GM18873 (cell line): ENCODE measurements around the gene APOA1.

Source experiments
- ATAC-seq: cut with Tn5 transposase; IDR thresholded peaks from one replicate; pipeline ENCODE4 v1.9.1; 2021; ENCODE audit warnings: mild to moderate bottlenecking, moderate library complexity, moderate number of reproducible peaks; ENCODE audit not compliant: unreplicated experiment, low FRiP score

The APOA1 gene

GRCh38 chr11:116860303-116860702 is 22.9 kb upstream of the APOA1 start:
- ATAC-seq, result no peak

- no peak for ATAC-seq
Measured at GRCh38 chr11:116859175-116859574, 21.8 kb upstream of the APOA1 start.

GRCh38 chr11:116857936-116858335 is 20.5 kb upstream of the APOA1 start:
- ATAC-seq, result no peak

- ATAC-seq, result no peak
Measured at GRCh38 chr11:116857316-116857715, 19.9 kb upstream of the APOA1 start.

GRCh38 chr11:116856423-116856822 is 19.0 kb upstream of the APOA1 start:
- ATAC-seq, result no peak

- no peak for ATAC-seq
Measured at GRCh38 chr11:116855413-116855812, 18.0 kb upstream of the APOA1 start.

- ATAC-seq, result peak; percentile 86
Measured at GRCh38 chr11:116853461-116854073, 16.1 kb upstream of the APOA1 start.

- ATAC-seq, result peak; percentile 39
Measured at GRCh38 chr11:116852261-116853031, 15.0 kb upstream of the APOA1 start.

- ATAC-seq, result no peak
Measured at GRCh38 chr11:116851626-116852025, 14.2 kb upstream of the APOA1 start.

- ATAC-seq, result no peak
Measured at GRCh38 chr11:116849486-116849885, 12.1 kb upstream of the APOA1 start.

- ATAC-seq, result no peak
Measured at GRCh38 chr11:116849060-116849459, 11.6 kb upstream of the APOA1 start.

GRCh38 chr11:116847612-116848011 is 10.2 kb upstream of the APOA1 start:
- no peak for ATAC-seq

- ATAC-seq, result no peak
Measured at GRCh38 chr11:116844722-116845121, 7.3 kb upstream of the APOA1 start.

- ATAC-seq, result no peak
Measured at GRCh38 chr11:116843661-116844060, 6.2 kb upstream of the APOA1 start.

- no peak for ATAC-seq
Measured at GRCh38 chr11:116842909-116843308, 5.5 kb upstream of the APOA1 start.

- no peak for ATAC-seq
Measured at GRCh38 chr11:116842117-116842516, 4.7 kb upstream of the APOA1 start.

- ATAC-seq, result no peak
Measured at GRCh38 chr11:116840746-116841296, 3.4 kb upstream of the APOA1 start.

- no peak for ATAC-seq
Measured at GRCh38 chr11:116840224-116840745, 2.9 kb upstream of the APOA1 start.

GRCh38 chr11:116838321-116839084 is 1.1 kb upstream of the APOA1 start:
- no peak for ATAC-seq

GRCh38 chr11:116836632-116836991 is 810 bp downstream of the APOA1 start:
- no peak for ATAC-seq
